ENCODE measurements around the gene MACROD2. TPM values are rescaled to one million over a fixed set of nuclear protein-coding genes. Genes with fewer than 3 reads are reported as not detected.

The MACROD2 gene
- total RNA-seq, 1 experiment from 2014 or later, result 1.6 TPM

- Histone ChIP-seq H4K8ac (replicated peaks; ENCODE audit: insufficient read length, low read depth, low read length) (no peak overlapping the region), H3K23ac (ENCODE audit: insufficient read length, low read depth, low read length) (no peak overlapping the region), H2BK15ac (ENCODE audit: low read depth, low read length) (no peak overlapping the region), H3K18ac (ENCODE audit: insufficient read length, low read depth, low read length) (no peak overlapping the region), H3K23me2 (ENCODE audit: insufficient read length, low read depth, low read length, poor library complexity, severe bottlenecking) (no peaks in the 10 kb centered on the region), H3K27ac (ENCODE audit: insufficient read length, low read depth, low read length) (no peak overlapping the region), H2AFZ (ENCODE audit: low read length) (no peak overlapping the region), H3K4me1 (ENCODE audit: insufficient read depth, low read length) (no peaks in the 10 kb centered on the region), H2AK5ac (ENCODE audit: insufficient read length, low read length) (no peak overlapping the region), H3T11ph (ENCODE audit: low read length) (no peak overlapping the region), H2BK12ac (ENCODE audit: insufficient read length, low read depth, low read length) (no peak overlapping the region), H4K91ac (ENCODE audit: insufficient read length, low read depth, low read length) (no peak overlapping the region), H2BK5ac (ENCODE audit: insufficient read length, low read length) (no peak overlapping the region), H3K79me1 (ENCODE audit: insufficient read depth, low read depth, low read length, poor library complexity, severe bottlenecking) (no peaks in the 10 kb centered on the region), H4K20me1 (ENCODE audit: control insufficient read depth, insufficient read depth, insufficient read length) (no peaks in the 10 kb centered on the region), H2BK120ac (ENCODE audit: low read depth, low read length, poor library complexity, severe bottlenecking) (no peak overlapping the region), H3K27me3 (ENCODE audit: insufficient read depth, low read length) (no peaks in the 10 kb centered on the region), H3K79me2 (ENCODE audit: insufficient read depth, low read length) (no peaks in the 10 kb centered on the region), H3K4me2 (ENCODE audit: insufficient read depth, insufficient read length, low read length) (no peak overlapping the region), H3K56ac (ENCODE audit: insufficient read length, low read depth, low read length) (no peak overlapping the region), H3K9ac (ENCODE audit: extremely low read depth, insufficient read length, low read length) (no peak overlapping the region), H3K4ac (ENCODE audit: low read depth, low read length) (no peak overlapping the region), H3K9me3 (ENCODE audit: control insufficient read depth, low read depth, low read length) (no peaks in the 10 kb centered on the region), H4K5ac (ENCODE audit: insufficient read length, low read depth, low read length) (no peak overlapping the region), H3K14ac (ENCODE audit: insufficient read depth, low read length) (no peak overlapping the region), H2BK20ac (ENCODE audit: low read depth, low read length, poor library complexity, severe bottlenecking) (no peak overlapping the region)
- no peak for DNase-seq
- Mint-ChIP-seq H3K4me1 (peaks cover 5 to 6% of the 10 kb centered on the region in 2 experiments), H3K9me3 (no peaks in the 10 kb centered on the region), H3K27me3 (ENCODE audit: low read depth) (no peaks in the 10 kb centered on the region), H3K27ac (no peak overlapping the region), H3K4me3 (no peak overlapping the region), H3K36me3 (ENCODE audit: insufficient read depth in 1 of 3, low read depth in 3 of 3) (no peaks in the 10 kb centered on the region; a peak in 1 of 7 replicates)
- TF ChIP-seq CTCF (conservative IDR thresholded peaks at IDR 0.05), result no peak
- no CpG with 5 or more reads among the region's 3 CpGs for WGBS (ENCODE audit: extremely low coverage, insufficient read length, low lambda C conversion rate)
These were observed 932.8 kb downstream of the MACROD2 start for GRCh38 chr20:14928083-14928482.

Data from H9 (cell line).